NCI-H748 (cell line): Measurements from ENCODE around the gene SET.

Experiments
- DNase-seq: peaks from one replicate; lab custom pipeline; 2025; ENCODE audit not compliant: unreplicated experiment; lab: John Stamatoyannopoulos, UW

The SET gene

GRCh38 chr9:128707446-128707845, 18.4 kb downstream of the SET start:
- DNase-seq = no peak

GRCh38 chr9:128712451-128713410, 23.7 kb downstream of the SET start:
- no peak for DNase-seq

GRCh38 chr9:128713411-128713780, 24.4 kb downstream of the SET start:
- DNase-seq = no peak

- no peak for DNase-seq
These were observed 25.0 kb downstream of the SET start for GRCh38 chr9:128713941-128714573.

GRCh38 chr9:128714586-128715435, 25.8 kb downstream of the SET start:
- no peak for DNase-seq

- no peak for DNase-seq
These were observed 26.4 kb downstream of the SET start for GRCh38 chr9:128715436-128715750.

- DNase-seq = no peak
These were observed 27.7 kb downstream of the SET start for GRCh38 chr9:128716581-128717254.

GRCh38 chr9:128718047-128718446, 29.0 kb downstream of the SET start:
- DNase-seq = no peak

GRCh38 chr9:128718475-128718874, 29.5 kb downstream of the SET start:
- no peak for DNase-seq

- DNase-seq = no peak
These were observed 31.0 kb downstream of the SET start for GRCh38 chr9:128719919-128720605.

- no peak for DNase-seq
These were observed 31.9 kb downstream of the SET start for GRCh38 chr9:128720841-128721486.

GRCh38 chr9:128721487-128722010, 32.5 kb downstream of the SET start:
- DNase-seq = no peak

- no peak for DNase-seq
These were observed 33.6 kb downstream of the SET start for GRCh38 chr9:128722380-128723351.

GRCh38 chr9:128723352-128723865, 34.4 kb downstream of the SET start:
- no peak for DNase-seq

GRCh38 chr9:128723866-128724743, 35.1 kb downstream of the SET start, which contains the start of gene ZDHHC12:
Gene ZDHHC12 (minus strand): TSS chr9:128724127. CDS start chr9:128724093, 34 bp downstream.
- peak; percentile 99 for DNase-seq

GRCh38 chr9:128724744-128725211, 35.8 kb downstream of the SET start:
- peak; percentile 97 for DNase-seq

- DNase-seq = no peak
These were observed 38.7 kb downstream of the SET start for GRCh38 chr9:128727640-128728248.
